Stimulated activated CD8-positive, alpha-beta memory T cell treated with anti-CD3 and anti-CD28 coated beads, Interleukin-4, amount 100 ng/mL, for 24 hours (primary cell): ENCODE data around the gene CELSR3.

Experiments
- DNase-seq: peaks from one replicate; pipeline ENCODE4 v3.0.0-alpha.2; 2020; ENCODE audit warnings: low read depth

Gene CELSR3

GRCh38 chr3:48599509-48600285 is 63.0 kb downstream of the CELSR3 start:
- no peak for DNase-seq

DNA sequence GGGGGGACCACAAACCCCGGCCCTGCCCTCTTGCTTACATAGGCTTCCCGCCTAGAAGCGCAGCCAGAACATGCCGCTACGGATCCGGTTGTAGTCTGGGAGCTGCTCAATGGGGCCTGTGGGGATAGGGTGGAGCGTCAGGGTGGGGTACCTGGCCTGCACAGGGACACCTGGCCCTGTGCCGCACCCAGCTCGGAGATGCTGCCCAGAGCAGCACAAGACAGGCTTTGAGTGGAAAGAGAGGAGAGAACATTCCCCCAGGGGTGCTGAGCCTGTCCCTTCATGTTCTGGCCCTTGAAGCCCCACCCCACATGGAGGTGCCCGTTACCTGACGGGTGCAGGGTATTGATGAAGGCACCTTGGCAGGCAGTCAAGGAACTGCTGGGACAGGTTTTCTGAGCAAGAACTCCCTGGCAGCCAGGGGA is 63.6 kb downstream of the CELSR3 start:
- no peak for DNase-seq

GRCh38 chr3:48598323-48599076 is 64.2 kb downstream of the CELSR3 start:
- no peak for DNase-seq

DNA sequence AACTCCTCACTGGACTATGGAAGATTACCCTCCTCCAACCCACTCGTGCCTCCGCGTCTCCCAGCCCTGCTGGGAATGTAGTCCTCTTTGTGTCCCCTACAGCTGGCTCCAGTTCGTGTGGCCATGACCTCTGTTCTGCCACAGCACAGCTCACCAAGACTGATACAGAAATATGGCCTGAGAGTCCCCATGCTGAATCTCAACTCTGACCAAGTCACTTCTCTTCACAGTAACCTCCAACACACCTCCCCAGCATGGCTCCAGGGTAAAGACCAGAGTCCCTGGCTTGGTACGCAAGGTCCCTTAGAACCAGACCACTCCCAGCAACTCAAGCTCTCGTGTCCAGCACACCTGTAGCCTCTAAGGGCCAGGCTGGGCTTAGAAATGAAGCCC is 65.3 kb downstream of the CELSR3 start:
- DNase-seq: no peak

GRCh38 chr3:48596676-48597407 is 65.8 kb downstream of the CELSR3 start:
- DNase-seq: no peak

- DNase-seq: no peak
Observed at GRCh38 chr3:48596157-48596556, 66.5 kb downstream of the CELSR3 start.

DNA sequence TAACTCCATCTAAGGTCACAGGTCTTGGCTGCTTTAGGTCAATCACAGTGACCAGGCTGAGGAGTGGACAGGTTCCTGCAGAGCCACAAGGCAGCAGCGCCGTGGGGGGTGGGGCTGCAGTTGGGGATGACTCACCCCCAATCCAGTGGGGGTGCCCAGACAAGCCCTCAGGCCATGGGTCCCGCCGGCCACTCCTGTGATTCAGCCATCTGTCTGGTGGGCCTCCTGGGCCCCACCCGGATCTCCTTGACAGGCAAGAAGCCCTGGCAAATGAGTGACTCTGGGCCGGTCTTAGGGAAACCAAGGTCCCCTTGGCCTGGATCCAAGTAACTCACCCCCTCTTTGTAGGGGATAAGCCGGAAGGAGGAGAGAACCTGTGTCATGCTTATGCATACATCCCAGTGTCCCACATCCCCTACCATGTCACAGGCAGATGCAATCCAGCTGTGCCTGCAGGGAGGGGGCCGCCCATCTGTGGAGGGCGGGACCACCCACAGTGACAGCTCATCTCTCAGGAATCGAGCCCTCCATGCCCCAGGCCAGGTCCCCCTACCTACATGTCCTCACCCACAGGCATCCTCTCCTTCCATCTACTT is 67.1 kb downstream of the CELSR3 start:
- DNase-seq: no peak

GRCh38 chr3:48595075-48595525 is 67.6 kb downstream of the CELSR3 start, which contains the start of gene COL7A1:
Gene COL7A1, minus strand, starts transcription at chr3:48595329. Its CDS starts 170 bp downstream, at chr3:48595159.
- DNase-seq: no peak

DNA sequence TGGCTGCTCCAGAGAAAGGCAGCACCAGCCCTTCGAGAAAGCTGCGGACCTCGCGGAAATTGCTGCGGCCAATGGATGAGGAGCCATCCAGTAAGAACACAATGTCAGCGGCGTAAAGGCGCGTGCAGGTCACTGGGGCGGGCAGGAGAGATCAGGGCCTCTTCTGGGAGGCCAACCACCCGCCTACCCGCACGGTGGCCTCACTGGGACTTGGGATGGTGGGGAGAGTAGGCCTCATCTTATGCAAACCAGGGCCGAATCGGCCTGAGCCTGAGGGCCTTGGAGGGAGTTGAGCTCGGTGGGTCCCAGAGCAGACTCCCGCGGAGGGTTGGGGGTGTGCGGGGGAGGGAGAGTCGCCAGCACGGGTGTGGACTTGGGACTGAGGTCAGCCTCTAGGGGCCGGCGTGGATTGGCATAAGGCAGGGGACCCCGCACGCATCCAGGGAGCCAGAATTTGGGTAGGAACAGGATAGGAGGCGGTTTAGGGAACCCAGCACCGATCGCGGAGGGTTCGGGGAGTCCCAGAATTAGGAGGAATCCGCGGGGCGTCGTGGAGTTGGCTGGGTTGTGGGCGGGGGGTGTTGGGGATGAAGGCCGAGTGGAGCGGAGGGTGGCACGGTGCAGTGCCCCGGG is 68.2 kb downstream of the CELSR3 start:
- DNase-seq: no peak

- DNase-seq: no peak
Observed at GRCh38 chr3:48593337-48593736, 69.3 kb downstream of the CELSR3 start.

- DNase-seq: no peak
Observed at GRCh38 chr3:48592519-48593087, 70.1 kb downstream of the CELSR3 start.

GRCh38 chr3:48591886-48592518 is 70.7 kb downstream of the CELSR3 start:
- no peak for DNase-seq

GRCh38 chr3:48591436-48591835 is 71.2 kb downstream of the CELSR3 start:
- no peak for DNase-seq

- DNase-seq: no peak
Observed at GRCh38 chr3:48588230-48588629, 74.5 kb downstream of the CELSR3 start.

DNA sequence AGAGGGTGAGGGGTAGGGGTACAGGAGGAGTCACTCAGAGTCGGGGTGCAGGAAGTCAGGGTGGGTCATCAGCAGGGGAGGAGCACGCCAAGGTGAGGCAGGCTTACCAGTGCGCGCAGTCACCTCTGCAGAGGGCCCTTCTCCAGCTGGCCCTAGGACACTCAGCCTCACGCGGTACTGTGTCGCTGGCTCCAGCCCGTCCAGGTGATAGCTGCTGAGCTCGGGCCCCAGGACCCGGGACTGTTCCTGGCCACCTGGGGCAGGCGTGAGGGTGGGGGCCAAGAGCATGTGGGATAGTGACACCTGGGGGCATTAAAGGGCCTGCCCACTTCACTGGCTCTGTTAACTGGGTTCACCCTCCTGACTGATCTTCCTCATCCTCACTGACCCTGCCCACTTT is 75.0 kb downstream of the CELSR3 start:
- no peak for DNase-seq
